ENCODE measurements around the gene WDR44. TPM values are rescaled to one million over a fixed set of nuclear protein-coding genes. Genes with fewer than 3 reads are reported as not detected.

Gene WDR44
- total RNA-seq, 1 donor from 2014 or later = 5.6 TPM

Other genes starting within 250 kb of the WDR44 start
- gene KLHL13, start 229.3 kb upstream of the WDR44 start, total RNA-seq = 1.0 TPM
- 2.1 TPM for gene DOCK11, start 149.7 kb downstream of the WDR44 start, total RNA-seq